ENCODE data around the gene MRI1.
A peak's percentile ranks its signal among the peaks of the same experiment; 100 is the strongest.

Gene MRI1

GRCh38 chr19:13817615-13818371 lies 53.5 kb downstream of the MRI1 start:
- Histone ChIP-seq H3K4me1 (ENCODE audit: control insufficient read depth, insufficient read depth, low read length) (no peaks in the 10 kb centered on the region), H3K27ac (ENCODE audit: extremely low read depth, low read depth, low read length) (no peak overlapping the region), H3K36me3 (ENCODE audit: control insufficient read depth in 2 of 2, insufficient read depth in 1 of 2, low read length in 2 of 2) (peaks cover 0 to 32% of the 10 kb centered on the region in 2 experiments; a peak in 2 of 3 replicates), H3K9me3 (ENCODE audit: control insufficient read depth, insufficient read depth, low read depth, low read length) (no peaks in the 10 kb centered on the region), H3K4me3 (ENCODE audit: low read depth, low read length) (no peak overlapping the region)
- no peak for TF ChIP-seq ZBTB1 (tag by site-specific recombination; IDR thresholded peaks at IDR 0.05)
- no peak for TF ChIP-seq SP7 (tag by site-specific recombination; IDR thresholded peaks at IDR 0.05)
- peak; percentile 32; the same call in 1 of the 2 replicates for TF ChIP-seq ZNF600 (tag by site-specific recombination; IDR thresholded peaks at IDR 0.05)
- no peak for TF ChIP-seq ZBTB49 (tag by site-specific recombination; IDR thresholded peaks at IDR 0.05; ENCODE audit: low read depth)
- TF ChIP-seq SP2 (tag by site-specific recombination; IDR thresholded peaks at IDR 0.05), result peak; percentile 41
- TF ChIP-seq PRDM4 (tag by site-specific recombination; IDR thresholded peaks at IDR 0.05), result peak; percentile 64; the same call in 1 of the 2 replicates
- no peak for TF ChIP-seq ZEB2 (tag by site-specific recombination; IDR thresholded peaks at IDR 0.05)
- peak; percentile 30; the same call in 1 of the 2 replicates for TF ChIP-seq KLF8 (tag by site-specific recombination; IDR thresholded peaks at IDR 0.05)
- peak; percentile 70; the same call in 1 of the 2 replicates for TF ChIP-seq ZNF10 (tag by site-specific recombination; IDR thresholded peaks at IDR 0.05)
- TF ChIP-seq KLF1 (tag by site-specific recombination; IDR thresholded peaks at IDR 0.05), result peak; percentile 44
- POLR2A ChIA-PET, result interaction anchor here (0.5 kb wide), 1 partner anchor 10 kb away, joined by 3 read pairs; no protein-coding TSS in a partner anchor
- CTCF ChIA-PET, result interaction anchor here (1.1 kb wide), 1 partner anchor 46 kb away, joined by 3 read pairs; no protein-coding TSS in a partner anchor

- ChIA-PET CTCF (interaction anchor here (0.6 kb wide), 1 partner anchor 11 kb away, joined by 3 read pairs; no protein-coding TSS in a partner anchor), POLR2A (no interaction called here)
- Histone ChIP-seq H3K27ac (ENCODE audit: extremely low read depth, low read depth, low read length) (no peak overlapping the region), H3K36me3 (ENCODE audit: control insufficient read depth in 2 of 2, insufficient read depth in 1 of 2, low read length in 2 of 2) (peaks cover 0 to 24% of the 10 kb centered on the region in 2 experiments; a peak in 2 of 3 replicates), H3K4me3 (ENCODE audit: low read depth, low read length) (no peak overlapping the region), H3K4me1 (ENCODE audit: control insufficient read depth, insufficient read depth, low read length) (no peaks in the 10 kb centered on the region), H3K9me3 (ENCODE audit: control insufficient read depth, insufficient read depth, low read depth, low read length) (no peaks in the 10 kb centered on the region)
- no peak for TF ChIP-seq ZNF311 (tag by site-specific recombination; IDR thresholded peaks at IDR 0.05; ENCODE audit: borderline replicate concordance)
- TF ChIP-seq ZNF362 (tag by site-specific recombination; IDR thresholded peaks at IDR 0.05), result no peak
- TF ChIP-seq ZBTB8A (tag by site-specific recombination; IDR thresholded peaks at IDR 0.05), result no peak
- no peak for TF ChIP-seq ZNF138 (tag by site-specific recombination; IDR thresholded peaks at IDR 0.05; ENCODE audit: borderline replicate concordance)
- no peak for TF ChIP-seq KLF9 (tag by site-specific recombination; IDR thresholded peaks at IDR 0.05; ENCODE audit: low read depth)
- no peak for TF ChIP-seq ZIC2 (tag by site-specific recombination; IDR thresholded peaks at IDR 0.05)
- TF ChIP-seq ZNF645 (tag by site-specific recombination; IDR thresholded peaks at IDR 0.05), result no peak
- no peak for TF ChIP-seq ZNF112 (tag by site-specific recombination; IDR thresholded peaks at IDR 0.05)
- TF ChIP-seq ZNF132 (tag by site-specific recombination; IDR thresholded peaks at IDR 0.05; ENCODE audit: borderline replicate concordance), result no peak
- TF ChIP-seq ZNF10 (tag by site-specific recombination; IDR thresholded peaks at IDR 0.05), result no peak
- TF ChIP-seq SETDB1 (IDR thresholded peaks at IDR 0.05; ENCODE audit: insufficient read length, low read length), result no peak
- no peak for TF ChIP-seq WT1 (tag by site-specific recombination; IDR thresholded peaks at IDR 0.05)
- no peak for TF ChIP-seq ZNF670 (tag by site-specific recombination; IDR thresholded peaks at IDR 0.05; ENCODE audit: low read depth)
- no peak for TF ChIP-seq ZNF501 (tag by site-specific recombination; IDR thresholded peaks at IDR 0.05)
- TF ChIP-seq ZBTB48 (tag by site-specific recombination; IDR thresholded peaks at IDR 0.05), result no peak
- TF ChIP-seq ZNF658 (tag by site-specific recombination; IDR thresholded peaks at IDR 0.05), result no peak
- TF ChIP-seq ZBTB6 (tag by site-specific recombination; IDR thresholded peaks at IDR 0.05), result no peak
- TF ChIP-seq ZNF660 (tag by site-specific recombination; IDR thresholded peaks at IDR 0.05), result no peak
These were observed 54.9 kb downstream of the MRI1 start for GRCh38 chr19:13819238-13819637.
